KOPT-K1 (cell line): ENCODE results near the gene GTPBP2.
A peak's percentile ranks its signal among the peaks of the same experiment; 100 is the strongest.

Experiments
- H3K27ac ChIP-seq: fragments of 200-600 bp; sonication (generic); 2 replicates; pipeline ENCODE4 v1.5.1; 2016; ENCODE audit warnings: antibody characterized with exemption, mild to moderate bottlenecking, low read depth, low read length; ENCODE audit not compliant: poor library complexity, severe bottlenecking
- H3K36me3 ChIP-seq: fragments of 200-600 bp; sonication (generic); 2 replicates; pipeline ENCODE4 v1.5.1; 2017; ENCODE audit warnings: antibody characterized with exemption, mild to moderate bottlenecking, low read length, moderate library complexity; ENCODE audit not compliant: insufficient read depth
- H3K9me3 ChIP-seq: fragments of 200-600 bp; sonication (generic); 2 replicates; pipeline ENCODE4 v1.5.1; 2017; ENCODE audit warnings: antibody characterized with exemption, low read length, mild to moderate bottlenecking; ENCODE audit not compliant: insufficient read depth, poor library complexity, severe bottlenecking

The GTPBP2 gene

DNA sequence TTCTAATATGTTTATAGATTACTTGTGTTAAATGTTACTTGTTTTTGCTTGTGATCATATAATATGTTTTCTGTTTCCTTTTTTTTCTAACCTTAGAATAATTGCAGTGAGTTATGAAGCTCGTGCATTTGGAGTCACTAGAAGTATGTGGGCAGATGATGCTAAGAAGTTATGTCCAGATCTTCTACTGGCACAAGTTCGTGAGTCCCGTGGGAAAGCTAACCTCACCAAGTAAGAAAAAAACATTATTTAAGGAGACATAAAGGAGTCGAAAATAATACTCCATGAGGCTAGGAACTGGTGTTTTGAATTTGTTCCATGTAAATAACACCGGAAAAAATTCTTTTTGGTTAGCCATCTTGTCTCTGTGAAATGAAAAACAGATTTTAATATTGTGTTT is 46.2 kb downstream of the GTPBP2 start:
- Histone ChIP-seq H3K27ac (no peak overlapping the region), H3K9me3 (no peaks in the 10 kb centered on the region), H3K36me3 (peaks cover 70% of the 10 kb centered on the region)

DNA sequence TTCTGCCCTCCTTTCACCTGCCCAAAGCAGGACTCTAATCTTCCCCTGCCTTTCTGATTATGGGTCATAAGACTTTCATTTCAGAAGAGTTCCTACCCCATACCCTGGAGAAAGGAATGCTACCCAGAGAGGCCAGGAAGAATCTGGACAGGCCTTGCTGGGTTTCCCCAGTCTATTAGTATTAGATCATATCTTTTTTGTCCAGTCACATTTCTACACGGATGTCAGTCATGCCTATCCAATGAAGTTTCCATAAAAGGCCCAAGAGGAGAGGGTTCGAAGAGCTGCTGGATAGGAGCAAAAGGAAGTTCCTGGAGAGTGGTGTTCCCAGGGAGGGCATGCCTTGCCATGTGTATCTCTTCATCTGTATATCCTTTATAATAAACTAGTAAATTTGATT is 49.9 kb downstream of the GTPBP2 start:
- Histone ChIP-seq H3K27ac (no peak overlapping the region), H3K36me3 (peaks cover 33% of the 10 kb centered on the region), H3K9me3 (no peaks in the 10 kb centered on the region)

DNA sequence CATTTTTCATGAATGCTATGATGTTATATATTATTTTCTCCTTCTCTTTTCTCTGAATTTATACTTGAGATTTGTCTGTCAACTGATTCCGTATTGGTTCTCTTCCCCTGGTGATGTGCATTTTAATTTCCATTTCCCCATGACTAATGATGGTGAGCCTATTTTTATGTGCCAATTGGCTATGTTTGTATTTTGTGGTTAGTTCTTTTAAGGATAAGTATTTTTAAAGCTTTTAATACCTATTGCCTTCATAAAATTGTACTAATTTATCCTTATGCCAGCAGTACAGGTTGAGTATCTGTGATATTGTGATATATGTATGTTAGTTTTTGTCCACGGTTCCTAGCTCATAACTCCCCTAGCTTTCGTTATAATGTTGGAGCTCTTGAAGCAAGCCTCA is 50.3 kb downstream of the GTPBP2 start:
- Histone ChIP-seq H3K27ac (no peak overlapping the region), H3K36me3 (peaks cover 29% of the 10 kb centered on the region), H3K9me3 (no peaks in the 10 kb centered on the region)

DNA sequence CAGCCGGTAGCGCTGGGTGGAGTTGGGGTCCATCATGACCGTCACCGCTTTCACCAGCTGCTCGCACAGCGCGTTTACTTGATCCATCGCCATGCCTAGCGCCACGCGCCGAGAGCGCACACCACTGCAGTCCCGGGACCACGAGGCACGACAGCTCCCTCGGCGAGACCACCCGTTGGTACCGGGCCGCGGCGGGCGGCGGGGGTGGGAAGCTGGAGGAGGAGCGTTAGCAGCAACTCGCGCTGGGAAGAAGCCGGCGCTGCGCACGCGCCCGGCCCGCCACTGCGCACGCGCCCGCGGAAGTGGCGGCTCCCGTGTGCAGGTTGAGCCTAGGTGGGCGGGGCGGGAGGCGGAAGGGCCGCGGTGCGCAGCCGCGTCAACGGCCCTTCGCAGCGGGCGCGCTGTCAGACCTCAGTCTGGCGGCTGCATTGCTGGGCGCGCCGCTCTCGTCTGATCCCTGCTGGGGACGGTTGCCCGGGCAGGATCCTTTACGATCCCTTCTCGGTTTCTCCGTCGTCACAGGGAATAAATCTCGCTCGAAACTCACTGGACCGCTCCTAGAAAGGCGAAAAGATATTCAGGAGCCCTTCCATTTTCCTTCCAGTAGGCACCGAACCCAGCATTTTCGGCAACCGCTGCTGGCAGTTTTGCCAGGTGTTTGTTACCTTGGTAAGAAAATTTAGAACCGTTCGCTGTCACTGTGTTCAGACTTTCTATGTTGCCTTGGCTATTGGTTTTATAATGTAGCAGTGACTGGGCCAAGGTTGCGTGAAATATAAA is 53.1 kb downstream of the GTPBP2 start, which contains the start of the genes POLH and XPO5:
Gene POLH (plus strand): TSS at position 414 of the 780 bp plus-strand sequence. CDS start 6,135 bp downstream, outside the sequence.
Gene XPO5 (minus strand): TSS at position 267 of the 780 bp plus-strand sequence. CDS start 174 bp downstream, at position 93.
- Histone ChIP-seq H3K9me3 (no peaks in the 10 kb centered on the region), H3K27ac (peak within 1 kb of the TSS; percentile 86), H3K36me3 (peaks cover 34% of the 10 kb centered on the region)

DNA sequence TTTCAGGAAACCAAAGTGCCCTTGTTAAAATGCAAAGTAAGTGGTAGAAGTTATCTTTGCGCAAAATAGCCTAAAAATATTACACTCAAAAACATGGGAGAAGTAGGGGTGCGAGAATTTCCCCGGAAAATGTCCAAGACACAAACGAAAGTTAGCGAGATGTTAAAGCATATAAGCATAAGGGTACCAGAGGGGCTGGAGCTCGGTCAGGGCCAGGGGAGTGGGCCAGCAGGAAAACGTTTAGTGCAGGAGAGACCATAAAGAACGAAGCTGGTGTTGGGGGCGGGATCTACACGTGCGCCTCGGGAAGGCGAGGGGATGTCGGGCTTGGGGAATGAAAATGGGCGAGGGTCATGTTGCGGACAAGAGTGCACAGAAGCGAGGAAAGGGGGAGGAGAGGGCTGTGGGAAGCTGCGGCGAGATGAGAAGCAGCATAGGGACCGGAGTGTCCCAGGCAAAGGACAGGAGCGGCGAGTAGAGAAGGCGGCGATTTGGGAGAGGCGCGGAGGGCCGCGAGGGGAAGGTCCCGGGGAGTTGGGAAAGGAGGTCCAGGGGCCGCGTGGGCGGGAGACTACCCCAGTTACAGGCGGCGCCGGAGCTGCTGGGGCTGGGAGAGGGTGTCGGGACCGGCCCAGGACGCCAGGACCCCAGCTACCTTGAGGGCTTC is 53.8 kb downstream of the GTPBP2 start:
- Histone ChIP-seq H3K27ac (peak overlapping the region; percentile 86), H3K36me3 (peaks cover 42% of the 10 kb centered on the region), H3K9me3 (no peaks in the 10 kb centered on the region)

DNA sequence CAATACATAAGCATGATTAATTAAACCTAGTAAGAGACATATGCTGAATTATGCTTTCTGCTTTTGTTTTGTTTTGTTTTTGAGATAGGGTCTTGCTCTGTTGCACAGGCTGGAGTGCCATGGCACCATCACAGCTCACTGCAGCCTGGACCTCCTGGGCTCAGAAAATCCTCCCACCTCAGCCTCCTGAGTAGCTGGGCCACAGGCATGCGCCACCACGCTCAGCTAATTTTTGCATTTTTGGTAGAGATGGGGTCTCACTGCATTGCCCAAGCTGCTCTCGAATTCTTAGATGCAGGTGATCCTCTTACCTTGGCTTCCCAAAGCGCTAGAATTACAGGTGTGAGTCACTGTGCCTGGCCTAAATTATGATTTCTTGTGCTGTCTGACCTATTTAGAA is 57.0 kb downstream of the GTPBP2 start:
- Histone ChIP-seq H3K27ac (no peak overlapping the region), H3K9me3 (no peaks in the 10 kb centered on the region), H3K36me3 (peaks cover 66% of the 10 kb centered on the region)

DNA sequence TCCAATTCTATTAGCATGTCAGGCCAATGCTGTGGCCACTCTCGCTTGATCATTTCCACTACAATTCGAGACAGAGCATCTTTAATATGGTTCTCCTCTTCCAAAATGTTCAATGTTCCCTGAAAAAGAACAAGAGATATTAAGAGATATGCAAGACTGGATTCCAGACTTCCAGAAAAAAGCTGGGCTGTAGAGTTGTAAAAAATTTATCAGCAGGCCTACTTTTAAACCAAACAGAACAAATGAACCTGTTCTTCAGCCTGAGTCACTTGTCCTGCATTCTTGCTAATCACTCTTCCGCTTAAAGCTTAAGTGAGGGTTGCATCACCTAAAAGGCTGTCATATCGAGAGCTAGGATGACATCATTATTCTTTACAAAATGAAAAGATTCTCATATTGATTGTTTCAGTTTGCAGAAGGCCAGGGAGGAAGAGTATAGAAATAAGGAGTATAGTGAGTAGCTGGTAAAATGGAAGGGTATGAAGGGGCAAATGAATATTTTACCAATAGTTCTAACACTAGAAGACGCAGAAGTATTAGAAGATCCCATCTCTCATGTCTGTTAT is 58.1 kb downstream of the GTPBP2 start:
- Histone ChIP-seq H3K27ac (no peak overlapping the region), H3K9me3 (no peaks in the 10 kb centered on the region), H3K36me3 (peaks cover 76% of the 10 kb centered on the region)
